Glomerular visceral epithelial cell (primary cell): ENCODE data around the gene MAN1C1.
"Not testable (repeated sequence)": the region's sequence is repeated elsewhere in the genome, so short reads cannot be mapped to it uniquely, and the experiment has no call there.

Experiments used
- DNase-seq: peaks from one replicate; pipeline ENCODE4 v3.0.0-alpha.2; 2016; ENCODE audit errors: extremely low spot score

The MAN1C1 gene

GRCh38 chr1:25715888-25716287 lies 99.3 kb downstream of the MAN1C1 start:
- DNase-seq = no peak

DNA sequence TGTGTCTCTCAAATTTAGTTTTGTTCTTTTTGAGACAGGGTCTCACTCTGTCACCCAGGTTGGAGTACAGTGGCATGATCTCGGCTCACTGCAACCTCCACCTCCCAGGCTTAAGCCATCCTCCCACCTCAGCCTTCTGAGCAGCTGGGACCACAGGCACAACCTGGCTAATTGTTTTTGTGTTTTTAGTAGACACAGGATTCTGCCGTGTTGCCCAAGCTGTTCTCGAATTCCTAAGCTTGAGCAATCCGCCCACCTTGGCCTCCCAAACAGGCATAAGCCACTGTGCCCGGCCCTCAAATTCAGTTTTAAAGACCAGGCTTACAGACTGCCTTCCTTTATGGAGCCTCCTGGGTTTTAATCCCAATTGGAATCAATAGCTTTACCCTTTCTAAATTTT lies 99.7 kb downstream of the MAN1C1 start:
- DNase-seq = no peak

DNA sequence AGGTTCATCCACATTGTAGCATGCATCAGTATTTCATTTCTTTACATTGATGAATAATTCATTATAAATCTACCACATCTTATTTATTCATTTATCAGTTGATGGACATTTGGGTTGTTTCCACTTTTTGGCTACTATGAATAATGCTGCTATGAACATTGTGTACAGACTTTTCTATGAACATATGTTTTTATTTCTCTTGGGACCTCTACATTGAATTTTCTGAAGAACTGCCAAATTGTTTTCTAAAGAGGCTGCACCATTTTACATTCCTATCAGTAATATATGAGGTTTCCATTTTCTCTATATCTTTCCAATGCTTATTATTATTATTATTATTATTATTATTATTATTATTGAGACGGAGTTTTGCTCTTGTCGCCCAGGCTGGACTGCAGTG lies 102.1 kb downstream of the MAN1C1 start:
- no peak for DNase-seq

DNA sequence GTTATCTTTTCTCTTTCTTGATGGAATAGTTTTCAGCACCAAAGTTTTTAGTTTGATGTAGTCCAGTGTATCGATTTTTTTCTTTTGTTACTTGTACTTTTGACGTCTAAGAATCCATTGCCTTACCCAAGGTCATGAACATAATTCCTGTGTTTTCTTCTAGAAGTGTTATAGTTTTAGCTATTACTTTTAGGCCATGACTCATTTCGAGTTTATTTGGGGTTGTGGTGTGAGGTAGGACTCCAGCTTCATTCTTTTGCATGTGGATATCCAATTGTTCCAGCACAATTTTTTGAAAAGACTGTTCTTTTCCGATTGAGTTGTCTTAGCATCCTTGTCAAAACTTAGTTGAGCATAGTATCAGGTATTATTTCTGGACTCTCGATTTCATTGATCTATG lies 104.0 kb downstream of the MAN1C1 start:
- DNase-seq = no peak

- no peak for DNase-seq
These were observed 106.8 kb downstream of the MAN1C1 start for GRCh38 chr1:25723250-25723880.

DNA sequence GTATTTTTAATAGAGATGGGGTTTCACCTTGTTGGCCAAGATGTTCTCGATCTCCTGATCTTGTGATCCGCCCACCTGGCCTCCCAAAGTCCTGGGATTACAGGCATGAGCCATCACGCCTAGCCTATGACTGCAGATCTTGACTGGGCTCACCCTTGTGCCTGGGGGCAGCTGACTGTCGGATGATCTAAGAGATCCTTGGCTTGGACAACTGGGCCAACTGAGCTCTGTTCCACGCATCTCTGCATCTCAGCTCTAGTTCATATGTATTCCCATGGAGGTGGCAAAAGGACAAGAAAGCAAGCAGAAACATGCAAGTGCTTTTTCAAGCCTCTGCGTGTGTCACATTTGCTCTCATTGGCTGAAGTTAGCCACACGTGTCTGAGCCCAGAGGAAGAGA lies 107.6 kb downstream of the MAN1C1 start:
- no peak for DNase-seq

DNA sequence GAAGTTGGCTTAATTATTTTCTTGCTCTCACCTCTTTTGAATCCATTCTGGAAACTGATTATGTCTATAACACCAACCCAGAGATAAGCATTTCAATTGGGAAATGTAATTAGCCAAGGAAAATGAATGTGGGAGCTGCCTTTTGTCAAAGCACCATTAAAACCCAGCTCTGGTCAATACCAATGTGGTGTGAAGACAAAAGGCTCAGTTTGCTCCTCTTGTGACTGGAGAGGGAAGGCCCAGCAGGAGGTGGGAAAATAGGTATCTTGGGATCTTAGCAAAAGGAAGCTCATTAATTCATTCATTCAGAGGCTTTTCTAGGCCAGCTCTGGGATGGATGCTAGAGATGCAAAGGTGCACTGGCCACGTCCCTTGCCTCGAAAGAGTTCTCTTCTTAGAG lies 108.4 kb downstream of the MAN1C1 start:
- no peak for DNase-seq

DNA sequence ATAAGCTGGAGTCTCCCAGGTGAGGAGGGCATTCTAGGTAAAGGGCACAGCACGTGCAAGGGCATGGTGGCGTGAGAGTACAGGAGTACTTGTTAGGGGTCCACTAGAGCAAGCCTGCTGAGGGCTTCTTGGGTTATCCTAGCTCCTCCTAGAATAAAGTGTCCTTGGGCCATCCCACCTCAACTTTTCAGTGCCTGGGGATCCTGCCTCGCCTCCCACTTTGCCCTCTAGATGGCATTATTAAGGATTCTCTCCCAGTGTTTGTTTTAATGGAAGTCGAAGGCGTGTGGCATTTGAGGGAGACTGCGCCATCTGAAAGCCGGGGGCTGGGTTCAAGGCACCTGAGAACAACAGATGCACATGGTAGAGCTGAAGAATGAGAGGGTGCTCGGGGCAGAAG lies 108.9 kb downstream of the MAN1C1 start:
- no peak for DNase-seq

DNA sequence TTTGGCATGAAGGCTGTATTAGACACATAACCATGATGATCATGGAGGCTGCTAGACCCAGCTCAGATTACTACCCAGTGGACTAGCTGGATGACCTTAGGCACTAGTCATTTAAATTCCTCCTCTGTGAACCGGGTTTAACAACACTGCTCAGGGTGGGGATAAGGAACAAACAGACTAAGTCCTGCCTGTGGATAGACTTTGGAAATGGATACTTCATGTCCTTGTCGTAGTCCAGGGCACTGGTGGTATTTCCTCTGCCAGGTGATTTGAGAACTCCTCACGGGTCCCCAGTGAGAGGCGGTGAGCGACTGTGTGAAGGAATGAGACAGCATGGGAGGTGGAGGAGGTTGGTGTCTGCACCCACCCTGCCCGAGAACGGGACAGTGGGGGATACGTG lies 110.5 kb downstream of the MAN1C1 start:
- DNase-seq = no peak

GRCh38 chr1:25727635-25728286 lies 111.2 kb downstream of the MAN1C1 start:
- DNase-seq = peak; percentile 56

GRCh38 chr1:25728301-25728935 lies 111.8 kb downstream of the MAN1C1 start:
- DNase-seq = no peak

DNA sequence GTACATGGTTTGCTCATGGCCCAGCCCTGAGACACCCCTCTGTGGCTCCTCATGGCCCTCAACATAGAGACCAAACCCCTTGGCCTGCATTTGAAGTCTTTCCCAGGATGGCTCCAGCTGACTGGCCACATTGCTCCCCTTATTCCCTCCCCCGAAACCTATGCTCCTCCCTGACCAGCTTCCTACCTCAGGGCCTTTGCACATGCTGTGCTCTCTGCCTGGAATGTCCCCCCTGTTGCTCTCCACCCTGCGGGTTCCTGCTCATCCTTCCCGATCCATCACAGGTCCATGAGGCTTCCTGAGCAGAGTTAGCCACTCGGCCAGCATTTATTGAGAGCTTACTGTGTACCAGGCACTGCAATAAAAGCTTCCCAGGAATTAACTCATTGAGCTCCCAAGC lies 112.5 kb downstream of the MAN1C1 start:
- DNase-seq = no peak

DNA sequence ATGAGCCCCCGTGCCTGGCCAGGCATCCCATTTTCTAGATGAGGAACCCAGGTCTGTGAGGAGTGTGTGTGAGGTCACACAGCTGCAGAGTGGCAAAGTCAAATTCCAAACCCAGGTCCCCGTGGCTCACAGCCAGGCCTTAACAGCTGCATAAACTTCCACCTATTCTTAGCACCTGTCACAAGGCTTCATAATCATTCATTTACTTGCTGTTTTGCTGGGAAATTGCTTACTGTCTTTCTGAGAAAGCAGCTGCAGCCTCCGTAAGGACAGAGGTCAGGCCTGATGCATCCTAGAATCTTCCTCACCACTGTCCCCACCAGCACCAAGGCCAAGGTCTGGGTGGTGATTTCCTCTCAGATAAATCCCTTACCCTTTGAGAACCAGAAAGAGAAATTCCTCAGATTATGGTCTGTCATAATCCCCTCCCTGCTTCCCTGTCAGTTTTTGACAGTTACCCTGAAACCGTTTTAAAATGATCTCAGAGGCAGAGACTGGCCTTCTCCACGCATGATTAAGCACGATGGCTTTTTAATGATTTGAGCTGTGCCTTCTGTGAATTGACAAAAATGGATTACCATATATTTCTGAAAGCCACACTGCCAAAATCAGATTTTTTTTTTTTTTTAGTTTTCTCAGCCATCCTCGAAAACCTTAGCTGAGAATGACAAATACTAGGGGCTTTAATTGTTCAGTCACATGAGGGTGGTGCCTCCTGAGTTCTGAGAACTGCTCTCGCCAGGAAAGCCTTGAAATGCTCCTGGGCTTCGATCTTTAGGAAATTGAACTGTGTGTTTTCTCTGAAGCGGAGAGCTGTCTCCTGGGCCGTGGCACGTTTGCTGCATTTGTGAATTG lies 113.4 kb downstream of the MAN1C1 start:
- DNase-seq = peak; percentile 4

- no peak for DNase-seq
These were observed 114.6 kb downstream of the MAN1C1 start for GRCh38 chr1:25731148-25731547.

DNA sequence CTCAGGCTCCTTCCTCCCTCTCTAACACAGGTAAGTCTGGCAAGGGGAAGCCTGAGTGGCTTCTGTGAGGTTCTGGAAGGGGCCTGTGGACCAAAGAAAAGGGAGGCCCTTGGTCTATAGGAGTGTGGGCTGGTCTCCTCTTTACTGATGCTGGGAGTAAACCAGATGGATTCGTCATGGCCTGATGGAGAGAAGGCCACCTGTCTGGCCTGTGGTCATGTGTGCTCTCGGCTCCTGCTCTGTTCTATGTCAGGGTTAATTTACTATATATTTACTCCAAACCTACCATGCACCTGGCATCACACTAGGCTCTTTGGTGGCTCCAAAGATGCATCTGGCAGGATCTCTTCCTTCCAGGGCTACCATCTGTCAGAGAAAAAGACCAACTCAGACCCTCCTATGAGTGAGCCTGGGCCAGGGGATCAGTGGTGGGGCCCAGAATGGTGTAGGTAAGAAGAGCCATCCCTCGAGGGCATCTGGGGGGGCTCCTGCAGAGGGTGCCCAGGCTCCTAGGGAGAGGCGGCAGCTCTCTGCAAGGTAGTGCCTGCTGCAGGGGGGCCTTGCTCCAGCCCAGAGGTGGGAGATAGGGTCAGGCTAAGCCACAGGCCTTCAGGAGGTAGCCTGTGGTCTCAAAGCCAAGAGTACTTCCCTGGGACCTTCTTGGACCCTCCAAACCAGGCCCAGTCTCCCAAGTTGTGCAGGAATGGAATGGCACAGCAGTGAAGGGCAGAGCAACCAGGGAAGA lies 115.2 kb downstream of the MAN1C1 start:
- DNase-seq = no peak

GRCh38 chr1:25732821-25733220 lies 116.2 kb downstream of the MAN1C1 start:
- no peak for DNase-seq

DNA sequence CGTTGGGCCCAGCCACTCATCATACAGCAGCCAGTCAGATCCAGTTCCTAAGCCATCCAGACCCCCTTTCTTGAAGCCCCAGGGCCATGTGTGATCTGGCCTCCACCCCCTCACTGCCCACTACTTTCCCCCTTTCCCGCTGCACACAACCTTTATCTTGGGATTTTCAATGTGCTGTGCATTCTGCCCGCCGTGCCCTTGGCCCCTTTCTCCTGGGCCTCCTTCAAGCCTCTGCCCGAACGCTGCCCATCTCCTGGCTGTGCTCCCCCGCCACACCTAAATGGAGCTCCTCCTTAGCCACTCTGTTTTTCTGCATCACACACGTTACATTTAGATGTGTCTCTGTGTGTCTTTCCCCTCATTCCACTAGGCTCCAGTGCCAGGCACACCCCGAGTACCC lies 116.7 kb downstream of the MAN1C1 start:
- DNase-seq = no peak

- not testable (repeated sequence) for DNase-seq
These were observed 118.4 kb downstream of the MAN1C1 start for GRCh38 chr1:25734991-25735390.

GRCh38 chr1:25735956-25736529 lies 119.5 kb downstream of the MAN1C1 start:
- DNase-seq = no peak

GRCh38 chr1:25737130-25737529 lies 120.5 kb downstream of the MAN1C1 start:
- peak; percentile 60 for DNase-seq

DNA sequence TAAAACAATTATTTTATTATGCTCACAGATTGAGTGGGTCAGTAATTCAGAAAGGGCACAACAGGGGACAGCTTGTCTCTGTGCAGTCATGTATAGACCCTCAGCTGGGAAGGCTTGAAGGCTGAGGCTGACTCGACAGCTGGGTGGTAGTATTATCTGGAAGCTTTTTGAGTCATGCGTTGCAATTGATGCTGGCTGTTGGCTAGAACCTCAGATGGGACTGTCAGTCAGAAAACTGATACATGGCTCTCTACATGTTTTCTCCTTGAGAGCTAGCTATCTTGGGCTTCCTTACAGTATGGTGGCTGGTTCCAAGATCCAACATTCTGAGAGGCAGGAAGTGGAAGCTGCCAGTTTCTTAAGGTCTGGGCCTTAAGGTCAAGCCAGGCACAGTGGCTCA lies 121.9 kb downstream of the MAN1C1 start:
- DNase-seq = no peak
